ENCODE measurements around the gene AMACR.

Gene AMACR

DNA sequence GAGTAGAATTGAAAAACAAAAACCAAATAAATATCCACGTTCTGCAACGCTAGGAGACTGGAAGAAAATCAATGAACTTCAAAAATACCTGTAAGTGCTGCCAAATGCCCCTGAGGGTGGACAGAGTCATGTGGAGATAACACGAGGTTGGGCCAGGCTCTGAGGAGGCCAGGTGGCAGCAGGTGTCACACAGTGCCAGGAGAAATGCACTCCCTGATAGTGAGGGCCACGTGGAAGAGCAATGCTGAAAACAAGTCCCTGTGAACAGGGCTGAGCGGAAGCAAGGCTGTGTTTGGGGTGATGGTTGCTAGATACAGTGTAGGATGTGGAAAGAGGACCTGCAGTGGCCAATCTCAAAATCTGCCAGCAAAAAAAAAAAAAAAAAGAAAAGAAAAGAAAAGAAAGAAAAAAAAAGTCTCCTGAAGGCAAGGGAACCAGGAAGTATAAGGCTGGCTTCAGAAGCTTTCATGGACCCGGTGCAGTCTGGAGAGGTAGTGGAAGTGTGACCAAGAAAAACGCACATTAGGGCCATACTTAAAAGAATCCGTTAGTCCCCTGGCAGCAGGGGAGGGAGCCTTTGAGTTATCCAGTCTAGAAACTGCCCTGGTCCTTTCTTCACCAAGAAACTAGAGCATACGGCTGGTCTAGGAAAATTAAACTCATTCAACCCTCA, 18.4 kb upstream of the AMACR start:
- DNase-seq, result no peak
- H3K4me3 ChIP-seq (ENCODE audit: low read depth, low read length), result no peak overlapping the region

GRCh38 chr5:34022121-34022705, 14.4 kb upstream of the AMACR start:
- H3K36me3 ChIP-seq, result no peaks in the 10 kb centered on the region
- no peak overlapping the region for H3K27ac ChIP-seq
- no peaks in the 10 kb centered on the region for H3K27me3 ChIP-seq (ENCODE audit: insufficient read depth, low read depth, severe bottlenecking)
- TF ChIP-seq CTCF (IDR thresholded peaks at IDR 0.05; ENCODE audit: low read depth, low read length), result no peak
- H3K9me3 ChIP-seq (ENCODE audit: severe bottlenecking), result no peaks in the 10 kb centered on the region
- H3K4me3 ChIP-seq (ENCODE audit: low read depth, low read length), result no peak overlapping the region
- no peak for DNase-seq

More for the DNA sequence above, 18.4 kb upstream of the AMACR start:
- H3K36me3 ChIP-seq, result no peaks in the 10 kb centered on the region
- H3K27me3 ChIP-seq (ENCODE audit: insufficient read depth, low read depth, severe bottlenecking), result no peaks in the 10 kb centered on the region
- H3K27ac ChIP-seq, result no peak overlapping the region
- no peak for TF ChIP-seq CTCF (IDR thresholded peaks at IDR 0.05; ENCODE audit: low read depth, low read length)
- H3K9me3 ChIP-seq (ENCODE audit: severe bottlenecking), result no peaks in the 10 kb centered on the region

DNA sequence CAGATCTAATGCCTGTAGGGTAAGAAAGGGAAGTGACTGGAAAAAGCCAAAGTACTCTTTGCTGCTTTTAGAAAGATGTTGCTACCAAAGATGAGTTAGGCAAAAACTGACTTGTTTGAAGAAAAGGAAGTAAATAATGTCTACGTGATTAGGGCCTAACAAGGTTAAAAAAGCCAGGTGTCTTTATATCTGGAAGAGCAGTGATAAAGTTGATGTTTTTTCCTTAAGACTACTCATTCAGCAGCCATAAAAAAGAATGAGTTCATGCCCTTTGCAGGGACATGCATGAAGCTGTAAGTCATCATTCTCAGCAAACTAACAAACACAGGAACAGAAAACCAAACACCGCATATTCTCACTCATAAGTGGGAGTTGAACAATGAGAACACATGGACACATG, 13.5 kb upstream of the AMACR start:
- no peak overlapping the region for H3K4me3 ChIP-seq (ENCODE audit: low read depth, low read length)
- no peak overlapping the region for H3K27ac ChIP-seq
- no peak for DNase-seq
- H3K9me3 ChIP-seq (ENCODE audit: severe bottlenecking), result no peaks in the 10 kb centered on the region
- TF ChIP-seq CTCF (IDR thresholded peaks at IDR 0.05; ENCODE audit: low read depth, low read length), result no peak
- no peaks in the 10 kb centered on the region for H3K36me3 ChIP-seq
- H3K27me3 ChIP-seq (ENCODE audit: insufficient read depth, low read depth, severe bottlenecking), result no peaks in the 10 kb centered on the region

GRCh38 chr5:34020726-34021125, 12.9 kb upstream of the AMACR start:
- TF ChIP-seq CTCF (IDR thresholded peaks at IDR 0.05; ENCODE audit: low read depth, low read length), result no peak
- Histone ChIP-seq H3K9me3 (ENCODE audit: severe bottlenecking) (no peaks in the 10 kb centered on the region), H3K27ac (no peak overlapping the region), H3K36me3 (no peaks in the 10 kb centered on the region), H3K27me3 (ENCODE audit: insufficient read depth, low read depth, severe bottlenecking) (no peaks in the 10 kb centered on the region), H3K4me3 (ENCODE audit: low read depth, low read length) (no peak overlapping the region)
- DNase-seq, result no peak

- Histone ChIP-seq H3K9me3 (ENCODE audit: severe bottlenecking) (no peaks in the 10 kb centered on the region), H3K36me3 (no peaks in the 10 kb centered on the region), H3K27me3 (ENCODE audit: insufficient read depth, low read depth, severe bottlenecking) (no peaks in the 10 kb centered on the region), H3K27ac (no peak overlapping the region), H3K4me3 (ENCODE audit: low read depth, low read length) (no peak overlapping the region)
- no peak for TF ChIP-seq CTCF (IDR thresholded peaks at IDR 0.05; ENCODE audit: low read depth, low read length)
- DNase-seq, result no peak
Measured at GRCh38 chr5:34017254-34017653, 9.4 kb upstream of the AMACR start.

DNA sequence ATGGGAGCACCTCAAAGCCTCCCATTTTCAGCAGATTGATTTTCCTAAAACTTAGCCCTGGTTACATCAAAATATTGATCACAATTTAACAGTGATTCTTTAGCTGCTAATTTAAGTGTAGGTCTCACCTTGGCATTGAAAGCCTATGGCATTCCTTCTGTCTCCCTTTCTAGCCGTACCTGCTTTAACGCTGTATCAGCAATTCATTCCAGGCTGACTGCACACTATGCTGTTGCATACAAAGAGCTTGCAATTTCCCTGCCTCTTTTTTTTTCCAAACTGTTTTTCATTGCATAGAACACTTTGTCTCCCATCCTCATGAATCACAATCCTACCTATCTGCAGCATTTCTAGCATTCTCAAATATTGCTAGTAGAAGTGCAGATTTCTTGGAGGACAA, 8.9 kb upstream of the AMACR start:
- no peaks in the 10 kb centered on the region for H3K27me3 ChIP-seq (ENCODE audit: insufficient read depth, low read depth, severe bottlenecking)
- H3K36me3 ChIP-seq, result no peaks in the 10 kb centered on the region
- H3K27ac ChIP-seq, result no peak overlapping the region
- no peak for TF ChIP-seq CTCF (IDR thresholded peaks at IDR 0.05; ENCODE audit: low read depth, low read length)
- no peaks in the 10 kb centered on the region for H3K9me3 ChIP-seq (ENCODE audit: severe bottlenecking)
- no peak for DNase-seq
- no peak overlapping the region for H3K4me3 ChIP-seq (ENCODE audit: low read depth, low read length)
